ENCODE measurements around the gene RPS19BP1.

- TF ChIP-seq CTCF (IDR thresholded peaks at IDR 0.05): no peak
- TF ChIP-seq POLR2A (IDR thresholded peaks at IDR 0.05): no peak
Observed at GRCh38 chr22:39486951-39487825, 45.4 kb downstream of the RPS19BP1 start.
